Activated gamma-delta T cell treated with anti-CD3 and anti-CD28 coated beads, Interleukin-2, amount 50 U/mL, for 16 hours (primary cell): Measurements from ENCODE around the gene IZUMO1.

Experiments
- DNase-seq: peaks from one replicate; pipeline ENCODE4 v3.0.0-alpha.2; 2020; ENCODE audit warnings: low read depth

The IZUMO1 gene

GRCh38 chr19:48757089-48757675 is 10.5 kb upstream of the IZUMO1 start:
- no peak for DNase-seq

GRCh38 chr19:48756686-48757085 is 10.0 kb upstream of the IZUMO1 start:
- no peak for DNase-seq

- no peak for DNase-seq
Observed at GRCh38 chr19:48756212-48756611, 9.5 kb upstream of the IZUMO1 start.

- no peak for DNase-seq
Observed at GRCh38 chr19:48755787-48756186, 9.1 kb upstream of the IZUMO1 start.

GRCh38 chr19:48755084-48755641 is 8.5 kb upstream of the IZUMO1 start, which contains the start of gene FGF21:
FGF21 (plus strand) TSS chr19:48755524; CDS start chr19:48756237, 713 bp downstream.
- DNase-seq = no peak

- DNase-seq = no peak
Observed at GRCh38 chr19:48752496-48753365, 6.0 kb upstream of the IZUMO1 start, which contains the start of gene FUT1. FUT1 (minus strand) TSS chr19:48752641; CDS start chr19:48751281, 1,360 bp downstream.

- no peak for DNase-seq
Observed at GRCh38 chr19:48751845-48752495, 5.3 kb upstream of the IZUMO1 start.

GRCh38 chr19:48750771-48751504 is 4.2 kb upstream of the IZUMO1 start:
- no peak for DNase-seq

GRCh38 chr19:48750351-48750750 is 3.6 kb upstream of the IZUMO1 start:
- no peak for DNase-seq

- DNase-seq = no peak
Observed at GRCh38 chr19:48749571-48750198, 3.0 kb upstream of the IZUMO1 start.

- DNase-seq = no peak
Observed at GRCh38 chr19:48746110-48746509, 599 bp downstream of the IZUMO1 start.

GRCh38 chr19:48745208-48745995 is 1.3 kb downstream of the IZUMO1 start:
- DNase-seq = peak; percentile 28

- no peak for DNase-seq
Observed at GRCh38 chr19:48742096-48742495, 4.6 kb downstream of the IZUMO1 start.

GRCh38 chr19:48741129-48741999 is 5.3 kb downstream of the IZUMO1 start:
- no peak for DNase-seq

- no peak for DNase-seq
Observed at GRCh38 chr19:48740164-48740972, 6.3 kb downstream of the IZUMO1 start, which contains the start of gene RASIP1. RASIP1 (minus strand) TSS chr19:48740610; CDS start chr19:48740282, 328 bp downstream.

GRCh38 chr19:48739404-48740163 is 7.1 kb downstream of the IZUMO1 start:
- DNase-seq = no peak

GRCh38 chr19:48738557-48739403 is 7.9 kb downstream of the IZUMO1 start:
- DNase-seq = peak; percentile 87
